Posterior cingulate gyrus (tissue), 11 donors: ENCODE data around the gene CPSF2.

Source experiments
- DNase-seq, 10 donors: peaks; one replicate each; pipeline versions ENCODE4 v3.0.0 to v3.0.0-alpha.2; 2020 to 2021; ENCODE audit warnings: mixed read lengths in 3 of 10
- intact Hi-C: fragments of 100-400 bp; cut with DNase I; formaldehyde crosslinking; loops from one replicate; pipeline ENCODE4 v1.15.1; 2023

The CPSF2 gene

GRCh38 chr14:92121670-92122350 lies at the start of gene CPSF2, which contains the start of gene NDUFB1:
Gene CPSF2 (plus strand): TSS chr14:92121969. CDS start chr14:92130985, 9,016 bp downstream.
Gene NDUFB1 (minus strand): TSS chr14:92121706. CDS start chr14:92117637, 4,069 bp downstream.
- intact Hi-C loops, result loop anchor here (1.0 to 10.0 kb wide), 3 partner anchors 16 to 673 kb away; partner anchors contain the start of genes ATXN3 and GOLGA5
- DNase-seq, result peak; percentile 83 to 98 (median 88)

GRCh38 chr14:92074555-92074954 lies 47.2 kb upstream of the CPSF2 start:
- no peak for DNase-seq
- intact Hi-C loops, result no loop called here

GRCh38 chr14:92088494-92088893 lies 33.3 kb upstream of the CPSF2 start:
- intact Hi-C loops, result no loop called here
- DNase-seq, result no peak

- peak in 2 of 10 donors; percentile 10 to 17 for DNase-seq
- intact Hi-C loops, result no loop called here
These were observed 28.4 kb upstream of the CPSF2 start for GRCh38 chr14:92093320-92093719.

- DNase-seq, result no peak
- intact Hi-C loops, result no loop called here
These were observed 22.0 kb upstream of the CPSF2 start for GRCh38 chr14:92099802-92100201.

GRCh38 chr14:92103363-92103989 lies 18.3 kb upstream of the CPSF2 start:
- intact Hi-C loops, result no loop called here
- DNase-seq, result no peak

- intact Hi-C loops, result no loop called here
- no peak for DNase-seq
These were observed 16.5 kb upstream of the CPSF2 start for GRCh38 chr14:92105073-92105892.

- DNase-seq, result peak in 2 of 10 donors; percentile 21 to 23
These were observed 16.0 kb upstream of the CPSF2 start for GRCh38 chr14:92105893-92106142.

GRCh38 chr14:92106143-92106926 lies 15.4 kb upstream of the CPSF2 start, which contains the start of gene ATXN3:
Gene ATXN3 (minus strand): TSS chr14:92106582. CDS start chr14:92106552, 30 bp downstream.
- intact Hi-C loops, result loop anchor here (1.0 kb wide), 2 partner anchors 15 to 66 kb away; partner anchors contain the start of genes CPSF2, NDUFB1 and TRIP11
- peak; percentile 95 to 99 (median 99) for DNase-seq

More at GRCh38 chr14:92105893-92106142, 16.0 kb upstream of the CPSF2 start:
- intact Hi-C loops, result loop anchor here (1.0 kb wide), 2 partner anchors 15 to 66 kb away; partner anchors contain the start of genes CPSF2, NDUFB1 and TRIP11

- intact Hi-C loops, result no loop called here
- DNase-seq, result no peak
These were observed 13.2 kb upstream of the CPSF2 start for GRCh38 chr14:92108345-92109254.

- no peak for DNase-seq
- intact Hi-C loops, result no loop called here
These were observed 12.3 kb upstream of the CPSF2 start for GRCh38 chr14:92109490-92109889.

GRCh38 chr14:92121207-92121669 lies 531 bp upstream of the CPSF2 start:
- intact Hi-C loops, result loop anchor here (1.0 to 10.0 kb wide), 3 partner anchors 15 to 674 kb away; partner anchors contain the start of genes ATXN3 and GOLGA5

GRCh38 chr14:92122351-92122677 lies 545 bp downstream of the CPSF2 start:
- DNase-seq, result no peak
- intact Hi-C loops, result loop anchor here (10.0 kb wide), 2 partner anchors 332 to 672 kb away; partner anchors contain the start of gene GOLGA5

More at GRCh38 chr14:92121207-92121669, 531 bp upstream of the CPSF2 start:
- DNase-seq, result peak in 9 of 10 donors; percentile 23 to 91 (median 38)

GRCh38 chr14:92122761-92123160 lies 992 bp downstream of the CPSF2 start:
- DNase-seq, result no peak
- intact Hi-C loops, result loop anchor here (10.0 kb wide), 2 partner anchors 332 to 672 kb away; partner anchors contain the start of gene GOLGA5

GRCh38 chr14:92134456-92134855 lies 12.7 kb downstream of the CPSF2 start:
- no peak for DNase-seq
- intact Hi-C loops, result no loop called here

GRCh38 chr14:92135269-92135668 lies 13.5 kb downstream of the CPSF2 start:
- DNase-seq, result no peak

GRCh38 chr14:92143309-92143708 lies 21.5 kb downstream of the CPSF2 start:
- intact Hi-C loops, result no loop called here

More at GRCh38 chr14:92135269-92135668, 13.5 kb downstream of the CPSF2 start:
- intact Hi-C loops, result loop anchor here (5.0 kb wide), 1 partner anchor 547 kb away; no protein-coding TSS in a partner anchor

GRCh38 chr14:92143962-92144361 lies 22.2 kb downstream of the CPSF2 start:
- DNase-seq, result no peak
- intact Hi-C loops, result no loop called here

More at GRCh38 chr14:92143309-92143708, 21.5 kb downstream of the CPSF2 start:
- no peak for DNase-seq

- intact Hi-C loops, result no loop called here
- DNase-seq, result no peak
These were observed 22.9 kb downstream of the CPSF2 start for GRCh38 chr14:92144708-92145107.
